SKM-1 treated with dmso at 0.1 percent for 144 hours (cell line): ENCODE measurements around the gene FANCC.

ENCODE experiments used
- DNase-seq: peaks from one replicate; lab custom pipeline; 2025; ENCODE audit not compliant: unreplicated experiment; lab: John Stamatoyannopoulos, UW

The FANCC gene

GRCh38 chr9:95193480-95193879 is 124.0 kb downstream of the FANCC start:
- DNase-seq: no peak

GRCh38 chr9:95193067-95193466 is 124.4 kb downstream of the FANCC start:
- DNase-seq: no peak

- no peak for DNase-seq
Observed at GRCh38 chr9:95192631-95193030, 124.9 kb downstream of the FANCC start.

- DNase-seq: no peak
Observed at GRCh38 chr9:95190413-95190812, 127.1 kb downstream of the FANCC start.

GRCh38 chr9:95189251-95190098 is 128.0 kb downstream of the FANCC start:
- peak; percentile 16 for DNase-seq

GRCh38 chr9:95188459-95188858 is 129.1 kb downstream of the FANCC start:
- DNase-seq: no peak

- DNase-seq: no peak
Observed at GRCh38 chr9:95185956-95186355, 131.6 kb downstream of the FANCC start.

GRCh38 chr9:95182854-95183563 is 134.5 kb downstream of the FANCC start:
- no peak for DNase-seq

- no peak for DNase-seq
Observed at GRCh38 chr9:95181835-95182234, 135.7 kb downstream of the FANCC start.

- DNase-seq: no peak
Observed at GRCh38 chr9:95181226-95181818, 136.2 kb downstream of the FANCC start.

- DNase-seq: no peak
Observed at GRCh38 chr9:95177617-95178016, 139.9 kb downstream of the FANCC start.

- DNase-seq: no peak
Observed at GRCh38 chr9:95176755-95177319, 140.7 kb downstream of the FANCC start.

GRCh38 chr9:95175523-95175922 is 142.0 kb downstream of the FANCC start:
- DNase-seq: no peak

- no peak for DNase-seq
Observed at GRCh38 chr9:95174038-95174437, 143.5 kb downstream of the FANCC start.

- DNase-seq: no peak
Observed at GRCh38 chr9:95171596-95171995, 145.9 kb downstream of the FANCC start.

GRCh38 chr9:95171001-95171400 is 146.5 kb downstream of the FANCC start:
- DNase-seq: no peak

GRCh38 chr9:95167998-95168397 is 149.5 kb downstream of the FANCC start:
- DNase-seq: no peak

GRCh38 chr9:95165004-95165403 is 152.5 kb downstream of the FANCC start:
- DNase-seq: no peak

- DNase-seq: peak; percentile 41
Observed at GRCh38 chr9:95157481-95158151, 159.9 kb downstream of the FANCC start.

GRCh38 chr9:95156074-95156473 is 161.4 kb downstream of the FANCC start:
- DNase-seq: no peak

GRCh38 chr9:95155220-95155619 is 162.3 kb downstream of the FANCC start:
- DNase-seq: no peak
